GM12892 (cell line): ENCODE data around the gene SHROOM3.

Source experiments
- POLR2A ChIP-seq: IDR thresholded peaks from 2 replicates; pipeline ENCODE4 v1.6.1; 2011; ENCODE audit warnings: low read depth, low read length, control low read depth
- POLR2AphosphoS5 ChIP-seq: IDR thresholded peaks from 2 replicates; pipeline ENCODE4 v1.6.1; 2011; ENCODE audit warnings: low read depth, low read length, control low read depth
- TAF1 ChIP-seq: IDR thresholded peaks from 2 replicates; pipeline ENCODE4 v1.6.1; 2011; ENCODE audit warnings: low read depth, mild to moderate bottlenecking, control low read depth, low read length, borderline replicate concordance

DNA sequence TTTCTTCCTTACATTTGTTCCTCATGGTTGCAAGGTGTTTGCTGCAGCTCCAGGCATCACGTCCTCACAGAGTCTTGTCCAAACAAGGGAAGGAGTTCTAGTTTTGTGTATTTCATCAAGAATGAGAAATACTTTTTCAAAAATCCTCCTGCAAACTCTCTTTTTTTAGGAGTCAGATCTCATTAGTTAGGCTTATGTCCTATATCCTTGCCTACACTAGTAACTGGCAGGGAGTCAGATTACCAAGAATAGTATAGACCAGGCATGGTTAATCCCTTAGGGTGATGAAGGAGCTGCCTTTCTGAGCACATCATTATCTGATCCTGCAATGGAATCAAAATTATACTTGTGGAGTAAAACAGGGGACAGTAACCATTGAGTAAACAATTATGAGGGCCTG lies 160.4 kb downstream of the SHROOM3 start:
- TF ChIP-seq POLR2AphosphoS5 = no peak
- no peak for TF ChIP-seq POLR2A
- no peak for TF ChIP-seq TAF1
